ENCODE data around the gene DCAF10. TPM values are rescaled to one million over a fixed set of nuclear protein-coding genes. Genes with fewer than 3 reads are reported as not detected.
"Not testable (repeated sequence)": the region's sequence is repeated elsewhere in the genome, so short reads cannot be mapped to it uniquely, and the experiment has no call there.

The DCAF10 gene
- total RNA-seq, 2 donors from 2014 or later = 16.9 to 19.1 TPM

DNA sequence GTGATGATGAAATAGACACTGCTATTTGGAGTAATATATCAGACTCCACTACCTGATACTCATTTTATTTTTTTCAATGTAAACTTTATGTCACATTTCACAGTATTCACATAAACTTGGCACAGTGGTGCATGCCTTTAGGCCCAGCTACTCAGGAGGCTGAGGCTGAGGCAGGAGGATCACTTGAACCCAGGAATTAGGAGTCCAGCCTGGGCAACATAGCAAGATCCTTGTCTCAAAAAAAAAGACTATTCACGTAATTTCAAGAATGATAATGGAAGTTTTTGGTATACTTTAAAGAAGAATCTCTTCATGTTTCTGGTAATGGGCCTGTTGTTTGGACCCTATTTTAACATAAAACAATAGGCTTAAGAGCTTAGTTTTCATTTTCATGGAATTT lies 56.0 kb downstream of the DCAF10 start:
- Mint-ChIP-seq H3K4me3 (no peak overlapping the region), H3K27me3 (no peaks in the 10 kb centered on the region), H3K27ac (no peak overlapping the region), H3K36me3 (peaks cover 5% of the 10 kb centered on the region), H3K4me1 (ENCODE audit: low read depth in 2 of 2) (no peaks in the 10 kb centered on the region), H3K9me3 (no peaks in the 10 kb centered on the region)
- no peak for ATAC-seq
- no peak for DNase-seq (ENCODE audit: low spot score)

DNA sequence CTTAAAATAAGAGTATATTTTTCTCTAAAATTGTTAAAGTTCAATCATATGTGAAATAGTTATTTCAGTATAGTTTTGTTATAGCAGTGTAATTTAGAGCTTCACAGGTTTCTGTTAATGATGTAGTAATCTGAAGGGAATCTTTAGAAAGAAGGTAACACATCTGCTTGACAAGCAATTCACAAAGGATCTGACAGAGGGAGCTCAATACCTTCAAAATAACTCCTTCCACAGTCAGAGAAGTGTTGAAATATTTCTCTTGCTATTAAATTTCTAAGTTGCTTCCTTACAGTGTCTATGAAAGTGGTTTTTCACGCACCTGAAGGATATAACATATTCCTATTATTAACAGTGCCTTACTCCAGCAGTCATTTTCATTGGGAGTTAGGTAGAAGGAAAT lies 58.4 kb downstream of the DCAF10 start:
- Mint-ChIP-seq H3K9me3 (no peaks in the 10 kb centered on the region), H3K36me3 (peaks cover 10% of the 10 kb centered on the region), H3K4me1 (ENCODE audit: low read depth in 2 of 2) (no peaks in the 10 kb centered on the region)

DNA sequence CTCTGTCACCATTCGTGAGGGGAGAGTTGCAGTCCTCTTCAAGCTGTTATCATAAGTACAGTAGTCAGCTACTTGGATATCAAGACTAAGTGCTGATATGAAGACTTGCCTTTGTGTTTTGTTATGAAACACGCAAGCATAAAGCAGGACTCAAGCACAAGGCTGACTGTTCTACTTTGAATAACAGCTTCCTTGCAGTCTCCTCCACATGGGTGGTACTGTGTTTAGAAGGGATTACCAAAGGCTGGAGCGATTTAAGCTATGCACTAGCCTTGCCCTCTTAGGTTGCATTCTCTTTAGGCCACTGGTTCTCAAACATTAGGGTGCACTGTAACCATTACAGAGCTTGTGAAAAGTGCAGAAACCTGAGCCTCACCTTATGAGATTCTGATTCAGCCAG lies 61.9 kb downstream of the DCAF10 start:
- Mint-ChIP-seq H3K4me1 (ENCODE audit: low read depth in 2 of 2) (no peaks in the 10 kb centered on the region), H3K27me3 (no peaks in the 10 kb centered on the region), H3K9me3 (no peaks in the 10 kb centered on the region), H3K27ac (no peak overlapping the region), H3K4me3 (no peak overlapping the region), H3K36me3 (peaks cover 10% of the 10 kb centered on the region)
- DNase-seq (ENCODE audit: low spot score) = no peak
- ATAC-seq = no peak

More for the DNA sequence above, 58.4 kb downstream of the DCAF10 start:
- DNase-seq (ENCODE audit: low spot score) (no peak), ATAC-seq (no peak)
- H3K27me3 Mint-ChIP-seq = no peaks in the 10 kb centered on the region
- no peak overlapping the region for H3K4me3 Mint-ChIP-seq
- H3K27ac Mint-ChIP-seq = no peak overlapping the region

DNA sequence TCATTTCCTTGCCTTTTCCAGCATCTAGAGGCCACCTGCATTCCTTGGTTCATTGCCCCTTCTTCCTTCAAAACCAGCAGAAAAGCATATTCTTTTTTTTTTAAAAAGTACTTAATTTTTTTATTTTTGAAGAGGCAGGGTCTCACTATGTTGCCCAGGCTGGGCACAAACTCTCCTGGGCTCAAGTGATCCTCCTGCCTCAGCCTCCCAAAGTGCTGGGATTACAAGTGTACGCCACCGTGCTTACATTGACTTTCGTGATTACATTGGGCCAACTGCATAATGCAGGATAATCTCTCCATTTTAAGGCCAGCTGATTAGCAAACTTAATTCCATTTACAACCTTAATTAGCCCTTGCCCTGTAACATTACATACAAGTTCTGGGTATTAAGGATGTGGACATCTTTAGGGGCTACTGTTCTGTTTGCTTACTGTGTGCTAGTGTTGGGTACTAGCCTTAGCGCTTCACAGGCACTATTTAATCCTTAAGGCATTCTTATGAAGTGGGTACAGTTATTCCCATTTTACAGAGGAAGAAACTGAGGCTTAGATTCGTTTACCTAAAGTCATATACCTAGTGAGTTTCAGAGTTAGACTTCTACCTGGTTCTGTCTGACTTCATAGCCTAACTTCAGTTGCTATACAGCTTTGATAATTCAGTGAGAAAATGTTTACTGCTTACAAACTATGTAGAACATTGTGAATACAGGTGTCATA lies 69.6 kb downstream of the DCAF10 start:
- H3K9me3 Mint-ChIP-seq = no peaks in the 10 kb centered on the region
- no peaks in the 10 kb centered on the region for H3K4me1 Mint-ChIP-seq (ENCODE audit: low read depth in 2 of 2)
- no peak for ATAC-seq
- H3K4me3 Mint-ChIP-seq = no peak overlapping the region
- no peak for DNase-seq (ENCODE audit: low spot score)
- no peaks in the 10 kb centered on the region for H3K27me3 Mint-ChIP-seq
- no peaks in the 10 kb centered on the region for H3K36me3 Mint-ChIP-seq
- H3K27ac Mint-ChIP-seq = no peak overlapping the region

DNA sequence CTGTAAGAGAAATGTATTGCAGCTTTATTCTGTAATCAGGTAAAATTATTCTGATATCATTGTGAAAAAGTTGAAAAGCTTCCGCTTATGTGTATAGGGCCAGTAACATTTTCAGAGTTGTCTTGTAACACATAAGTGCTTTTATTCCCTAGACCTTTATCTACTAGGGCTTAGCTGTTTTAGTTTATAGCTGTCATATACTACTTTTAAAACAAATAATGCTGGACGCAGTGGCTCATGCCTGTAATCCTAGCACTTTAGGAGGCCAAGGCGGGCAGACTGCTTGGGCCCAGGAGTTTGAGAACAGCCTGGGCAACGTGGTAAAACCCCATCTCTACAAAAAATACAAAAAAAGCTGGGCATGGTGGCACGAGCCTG lies 70.2 kb downstream of the DCAF10 start:
- Mint-ChIP-seq H3K36me3 (no peaks in the 10 kb centered on the region), H3K27ac (no peak overlapping the region), H3K27me3 (no peaks in the 10 kb centered on the region), H3K4me3 (no peak overlapping the region), H3K4me1 (ENCODE audit: low read depth in 2 of 2) (no peaks in the 10 kb centered on the region), H3K9me3 (no peaks in the 10 kb centered on the region)
- DNase-seq (ENCODE audit: low spot score) = no peak
- no peak for ATAC-seq

DNA sequence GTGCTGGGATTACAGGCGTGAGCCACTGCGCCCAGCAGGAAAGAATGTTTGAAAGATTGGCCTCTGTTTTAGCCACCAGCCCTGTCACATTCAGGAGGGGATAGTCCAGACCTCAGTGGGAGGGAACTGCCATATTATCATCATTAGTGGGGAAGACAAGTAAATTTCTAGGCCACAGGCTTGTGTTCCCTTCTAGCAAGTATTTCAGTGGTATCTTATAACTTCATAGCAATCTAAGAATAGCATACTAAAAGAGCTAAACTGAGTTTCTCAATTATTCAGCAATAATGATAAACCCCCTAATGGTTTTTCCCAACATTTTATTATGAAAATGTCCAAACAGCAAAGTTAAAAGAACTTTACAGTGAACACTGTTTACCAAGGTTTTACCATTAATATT lies 73.4 kb downstream of the DCAF10 start:
- Mint-ChIP-seq H3K27ac (no peak overlapping the region), H3K27me3 (no peaks in the 10 kb centered on the region), H3K9me3 (no peaks in the 10 kb centered on the region), H3K36me3 (no peaks in the 10 kb centered on the region), H3K4me1 (ENCODE audit: low read depth in 2 of 2) (no peaks in the 10 kb centered on the region), H3K4me3 (no peak overlapping the region)
- no peak for DNase-seq (ENCODE audit: low spot score)
- no peak for ATAC-seq

DNA sequence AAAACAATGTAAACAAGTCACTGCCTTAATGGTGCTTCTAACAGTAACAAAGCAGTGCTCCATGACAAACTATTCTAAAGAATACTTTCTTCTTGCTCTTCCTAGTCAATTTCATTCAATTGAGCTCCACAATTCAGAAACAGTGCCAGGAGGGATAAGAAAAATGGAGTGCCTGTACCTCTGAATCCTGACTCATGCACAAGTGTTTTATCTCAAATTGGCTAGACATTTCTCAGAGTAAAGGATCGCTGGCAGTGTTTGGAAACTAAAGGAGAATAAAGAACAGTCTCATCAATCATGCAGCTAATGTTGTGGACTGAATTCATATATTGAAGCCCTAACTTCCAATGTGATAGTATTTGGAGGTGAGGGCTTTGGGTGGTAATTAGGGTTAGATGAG lies 75.8 kb downstream of the DCAF10 start:
- H3K4me3 Mint-ChIP-seq = no peak overlapping the region
- no peaks in the 10 kb centered on the region for H3K36me3 Mint-ChIP-seq
- peaks cover 0 to 6% of the 10 kb centered on the region in 2 donors for H3K4me1 Mint-ChIP-seq (ENCODE audit: low read depth in 2 of 2)
- H3K9me3 Mint-ChIP-seq = no peaks in the 10 kb centered on the region
- no peak overlapping the region for H3K27ac Mint-ChIP-seq
- DNase-seq (ENCODE audit: low spot score) = no peak
- H3K27me3 Mint-ChIP-seq = no peaks in the 10 kb centered on the region
- no peak for ATAC-seq

DNA sequence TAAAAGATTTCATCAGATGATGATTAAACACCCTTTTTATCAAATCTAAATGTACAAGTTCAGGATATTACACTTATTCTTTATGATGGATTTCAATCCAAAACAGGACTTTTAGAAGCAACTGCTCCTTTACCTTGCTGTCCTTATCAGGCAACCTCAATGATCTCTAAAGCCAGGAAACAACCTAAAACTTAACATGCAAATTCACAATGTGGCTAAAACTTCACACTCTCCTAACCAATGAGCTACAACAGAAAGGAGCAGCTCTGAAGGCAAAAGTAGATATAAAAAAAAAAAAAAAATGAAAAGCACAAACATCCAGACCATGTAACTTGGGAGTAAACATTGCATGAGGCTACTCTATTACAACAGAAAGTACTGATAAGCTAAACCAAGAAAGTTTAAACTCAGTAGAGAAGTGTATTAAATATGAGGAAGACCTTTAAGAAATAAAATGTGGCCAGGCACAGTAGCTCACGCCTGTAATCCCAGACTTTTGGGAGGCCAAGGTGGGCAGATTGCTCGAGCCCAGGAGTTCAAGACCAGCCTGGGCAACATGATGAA lies 80.4 kb downstream of the DCAF10 start:
- Mint-ChIP-seq H3K9me3 (no peaks in the 10 kb centered on the region), H3K4me3 (no peak overlapping the region), H3K27ac (no peak overlapping the region), H3K36me3 (no peaks in the 10 kb centered on the region), H3K4me1 (ENCODE audit: low read depth in 2 of 2) (peaks cover 0 to 9% of the 10 kb centered on the region in 2 donors), H3K27me3 (no peaks in the 10 kb centered on the region)
- ATAC-seq (no peak), DNase-seq (ENCODE audit: low spot score) (no peak)

DNA sequence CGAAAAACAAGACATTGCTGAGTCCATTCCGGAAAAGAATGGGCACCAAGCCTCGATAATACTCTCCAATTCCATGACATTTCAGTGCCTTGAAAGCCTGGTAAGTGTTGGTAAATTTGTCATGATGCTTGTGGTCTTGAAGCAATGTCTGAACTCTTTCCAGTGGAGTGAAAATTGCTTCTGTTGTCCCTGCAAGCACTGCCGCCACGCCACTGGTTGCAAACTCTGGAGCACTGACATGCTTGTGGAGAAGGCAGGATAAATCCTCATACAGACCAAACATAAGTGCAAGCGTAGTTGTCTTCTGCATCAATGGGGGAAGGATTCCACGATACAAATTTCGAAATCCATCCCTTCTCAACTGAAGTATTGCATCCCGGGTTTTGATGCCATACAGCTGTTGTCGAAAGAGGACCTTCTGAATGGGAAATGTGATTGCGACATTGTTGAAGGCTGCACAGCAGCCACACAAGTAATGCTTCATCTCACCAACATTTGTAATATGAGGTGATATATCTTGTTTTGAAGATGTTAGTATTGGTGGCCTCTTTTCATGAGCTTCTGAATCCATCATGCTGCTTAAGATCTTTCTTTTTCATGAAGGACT lies 87.5 kb downstream of the DCAF10 start:
- H3K9me3 Mint-ChIP-seq; ATAC-seq; H3K36me3 Mint-ChIP-seq; H3K4me1 Mint-ChIP-seq (ENCODE audit: low read depth in 2 of 2); DNase-seq (ENCODE audit: low spot score); H3K4me3 Mint-ChIP-seq; H3K27me3 Mint-ChIP-seq; H3K27ac Mint-ChIP-seq: not testable (repeated sequence)

DNA sequence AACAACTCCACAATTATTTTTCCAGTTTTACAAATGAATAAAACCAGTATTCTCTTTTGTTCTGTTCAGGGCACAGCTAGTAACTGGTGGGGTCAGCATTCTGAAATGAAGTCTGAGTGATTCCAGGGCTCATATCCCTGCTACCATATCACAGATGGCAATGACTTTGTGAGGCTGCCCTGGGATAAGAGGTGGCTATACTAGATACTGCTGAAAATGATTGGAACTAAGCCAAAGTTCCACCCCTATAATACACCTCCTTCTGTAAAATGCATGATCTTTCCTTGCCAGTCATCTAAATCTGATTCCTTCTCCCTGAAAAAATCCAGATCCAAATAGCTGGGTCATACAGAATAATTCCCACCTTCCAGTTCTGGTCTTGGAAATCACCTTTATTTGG lies 88.9 kb downstream of the DCAF10 start:
- no peak overlapping the region for H3K27ac Mint-ChIP-seq
- no peak for DNase-seq (ENCODE audit: low spot score)
- peaks cover 10% of the 10 kb centered on the region for H3K36me3 Mint-ChIP-seq
- no peaks in the 10 kb centered on the region for H3K9me3 Mint-ChIP-seq
- H3K27me3 Mint-ChIP-seq = no peaks in the 10 kb centered on the region
- ATAC-seq = no peak
- no peak overlapping the region for H3K4me3 Mint-ChIP-seq
- H3K4me1 Mint-ChIP-seq (ENCODE audit: low read depth in 2 of 2) = peaks cover 0 to 8% of the 10 kb centered on the region in 2 donors

DNA sequence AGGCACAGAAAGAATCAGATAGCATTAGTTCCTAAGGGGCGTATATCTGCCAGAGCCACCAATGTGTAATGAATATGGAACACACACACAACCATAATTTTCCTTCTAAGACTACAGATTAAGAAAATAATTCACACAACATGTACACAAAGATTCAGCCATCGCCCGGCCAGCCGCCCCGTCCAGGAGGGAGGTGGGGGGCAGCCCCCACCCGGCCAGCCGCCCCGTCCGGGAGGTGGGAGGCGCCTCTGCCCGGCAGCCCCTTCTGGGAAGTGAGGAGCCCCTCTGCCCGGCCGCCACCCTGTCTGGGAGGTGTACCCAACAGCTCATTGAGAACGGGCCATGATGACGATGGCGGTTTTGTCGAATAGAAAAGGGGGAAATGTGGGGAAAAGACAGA lies 90.4 kb downstream of the DCAF10 start:
- Mint-ChIP-seq H3K4me1 (ENCODE audit: low read depth in 2 of 2) (peaks cover 0 to 12% of the 10 kb centered on the region in 2 donors), H3K36me3 (peaks cover 18% of the 10 kb centered on the region)
- H3K27ac Mint-ChIP-seq; ATAC-seq; H3K4me3 Mint-ChIP-seq; H3K27me3 Mint-ChIP-seq; H3K9me3 Mint-ChIP-seq; DNase-seq (ENCODE audit: low spot score): not testable (repeated sequence)

DNA sequence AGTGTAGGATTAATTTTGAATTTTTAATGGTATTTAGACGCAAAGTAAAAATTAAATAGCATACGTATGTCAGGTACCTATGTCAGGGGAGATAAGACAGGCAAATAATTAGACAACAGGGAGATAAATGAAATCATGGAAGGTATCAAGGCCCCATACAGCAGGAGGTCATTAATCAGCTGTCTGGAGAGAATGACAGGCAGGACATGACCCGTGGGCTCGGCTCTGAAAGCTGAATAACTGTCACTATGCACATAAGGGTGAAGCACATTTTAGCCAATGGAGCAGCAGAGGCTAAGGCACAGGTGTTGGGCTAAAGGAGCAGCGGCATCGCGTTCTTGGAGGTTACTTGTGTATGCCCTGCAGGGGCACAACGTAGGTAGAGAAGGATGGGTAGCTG lies 91.5 kb downstream of the DCAF10 start:
- H3K9me3 Mint-ChIP-seq = no peaks in the 10 kb centered on the region
- peaks cover 0 to 12% of the 10 kb centered on the region in 2 donors for H3K4me1 Mint-ChIP-seq (ENCODE audit: low read depth in 2 of 2)
- peak overlapping the region in 1 of 2 donors; percentile 27 for H3K27ac Mint-ChIP-seq
- no peaks in the 10 kb centered on the region for H3K27me3 Mint-ChIP-seq
- H3K36me3 Mint-ChIP-seq = peaks cover 18% of the 10 kb centered on the region
- DNase-seq (ENCODE audit: low spot score) = no peak
- no peak for ATAC-seq
- no peak overlapping the region for H3K4me3 Mint-ChIP-seq

DNA sequence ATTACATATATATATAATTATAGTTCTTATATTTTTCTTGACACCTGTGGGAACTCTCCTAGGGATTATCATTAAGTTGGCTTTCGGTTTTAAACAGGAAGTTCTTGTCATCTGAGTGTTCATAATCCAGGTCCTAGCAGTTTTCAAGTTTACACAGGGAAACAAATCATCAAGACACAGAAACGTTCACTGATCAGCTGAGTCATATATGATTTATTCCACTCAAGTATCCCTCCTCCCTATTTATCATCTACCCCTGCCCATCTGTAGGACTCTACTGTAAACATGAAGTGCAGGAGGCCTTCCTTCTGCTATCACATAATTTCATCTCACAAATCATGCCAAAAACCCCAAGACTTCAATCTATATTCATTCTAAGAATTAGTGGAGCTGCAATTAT lies 97.1 kb downstream of the DCAF10 start:
- H3K27ac Mint-ChIP-seq = no peak overlapping the region
- DNase-seq (ENCODE audit: low spot score) (no peak), ATAC-seq (no peak)
- H3K4me3 Mint-ChIP-seq = no peak overlapping the region
- no peaks in the 10 kb centered on the region for H3K9me3 Mint-ChIP-seq
- peaks cover 2 to 7% of the 10 kb centered on the region in 2 donors for H3K4me1 Mint-ChIP-seq (ENCODE audit: low read depth in 2 of 2)
- H3K36me3 Mint-ChIP-seq = peaks cover 14% of the 10 kb centered on the region
- H3K27me3 Mint-ChIP-seq = no peaks in the 10 kb centered on the region

DNA sequence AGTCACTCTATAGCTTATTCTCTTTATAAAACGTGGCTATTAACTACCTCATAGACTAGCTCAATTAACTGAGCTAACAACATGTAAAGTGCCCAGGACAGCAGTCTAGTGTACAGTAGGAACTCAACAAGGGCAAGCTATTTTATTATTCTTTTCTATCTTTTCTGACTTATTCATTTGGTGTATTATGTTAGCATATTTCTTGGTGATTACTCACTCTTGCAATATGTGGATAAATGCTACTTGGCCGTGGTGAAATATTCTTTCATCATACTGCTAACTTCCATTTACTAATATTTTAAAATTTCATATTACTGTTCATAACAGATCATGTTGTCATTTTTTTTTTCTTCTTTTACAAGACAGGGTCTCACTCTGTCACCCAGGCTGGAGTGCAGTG lies 98.4 kb downstream of the DCAF10 start:
- H3K4me3 Mint-ChIP-seq = no peak overlapping the region
- ATAC-seq (no peak), DNase-seq (ENCODE audit: low spot score) (no peak)
- no peaks in the 10 kb centered on the region for H3K27me3 Mint-ChIP-seq
- peaks cover 8 to 11% of the 10 kb centered on the region in 2 donors for H3K4me1 Mint-ChIP-seq (ENCODE audit: low read depth in 2 of 2)
- no peaks in the 10 kb centered on the region for H3K9me3 Mint-ChIP-seq
- H3K36me3 Mint-ChIP-seq = peaks cover 9% of the 10 kb centered on the region
- H3K27ac Mint-ChIP-seq = no peak overlapping the region

All from natural killer cell treated with Interleukin-12 subunit alpha and Interleukin-12 subunit beta and Interleukin-15 and Interleukin-18, amount 100 ng/mL, for 72 hours (primary cell).